ENCODE results near the gene FNDC8. TPM values are rescaled to one million over a fixed set of nuclear protein-coding genes. Genes with fewer than 3 reads are reported as not detected.
A peak's percentile ranks its signal among the peaks of the same experiment; 100 is the strongest.

The FNDC8 gene
- total RNA-seq, 4 donors from 2014 or later, result not detected

GRCh38 chr17:35082073-35082657 lies 39.2 kb upstream of the FNDC8 start:
- peak overlapping the region; percentile 16 to 58 (median 22) for H3K27ac ChIP-seq
- H3K4me1 ChIP-seq, result peaks cover 18 to 53% of the 10 kb centered on the region in 2 donors
- intact Hi-C loops (cut with DNase I), result no loop called here
- no peaks in the 10 kb centered on the region for H3K36me3 ChIP-seq
- no peak for TF ChIP-seq POLR2A (IDR thresholded peaks at IDR 0.05)
- TF ChIP-seq, protein P1, sequence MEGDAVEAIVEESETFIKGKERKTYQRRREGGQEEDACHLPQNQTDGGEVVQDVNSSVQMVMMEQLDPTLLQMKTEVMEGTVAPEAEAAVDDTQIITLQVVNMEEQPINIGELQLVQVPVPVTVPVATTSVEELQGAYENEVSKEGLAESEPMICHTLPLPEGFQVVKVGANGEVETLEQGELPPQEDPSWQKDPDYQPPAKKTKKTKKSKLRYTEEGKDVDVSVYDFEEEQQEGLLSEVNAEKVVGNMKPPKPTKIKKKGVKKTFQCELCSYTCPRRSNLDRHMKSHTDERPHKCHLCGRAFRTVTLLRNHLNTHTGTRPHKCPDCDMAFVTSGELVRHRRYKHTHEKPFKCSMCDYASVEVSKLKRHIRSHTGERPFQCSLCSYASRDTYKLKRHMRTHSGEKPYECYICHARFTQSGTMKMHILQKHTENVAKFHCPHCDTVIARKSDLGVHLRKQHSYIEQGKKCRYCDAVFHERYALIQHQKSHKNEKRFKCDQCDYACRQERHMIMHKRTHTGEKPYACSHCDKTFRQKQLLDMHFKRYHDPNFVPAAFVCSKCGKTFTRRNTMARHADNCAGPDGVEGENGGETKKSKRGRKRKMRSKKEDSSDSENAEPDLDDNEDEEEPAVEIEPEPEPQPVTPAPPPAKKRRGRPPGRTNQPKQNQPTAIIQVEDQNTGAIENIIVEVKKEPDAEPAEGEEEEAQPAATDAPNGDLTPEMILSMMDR (IDR thresholded peaks at IDR 0.05), result no peak
- no peaks in the 10 kb centered on the region for H3K27me3 ChIP-seq
- H3K9me3 ChIP-seq, result no peaks in the 10 kb centered on the region
- 58 to 67% methylated on average over 3 of the region's 3 CpGs for WGBS, 2 donors
- H3K4me3 ChIP-seq (replicated peaks in 1 of 3), result no peak overlapping the region
- DNase-seq, result no peak

DNA sequence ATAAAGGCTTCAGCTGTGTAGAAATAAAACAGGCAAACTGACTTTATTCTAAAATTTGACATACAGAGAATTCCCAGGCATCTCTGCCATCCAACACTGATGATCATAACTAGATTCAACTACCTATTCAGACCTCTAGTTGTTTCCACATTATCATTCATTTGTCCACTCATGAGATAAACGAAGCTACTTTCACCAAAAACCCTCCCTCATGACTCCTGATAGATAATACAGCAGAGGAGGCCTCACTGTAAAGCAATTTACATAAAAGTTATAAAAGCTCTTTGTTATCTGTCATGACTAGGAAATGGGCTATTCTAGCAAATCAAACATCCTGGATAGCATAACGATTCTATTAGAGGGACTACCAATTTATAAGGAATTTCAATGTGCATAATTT lies 38.3 kb upstream of the FNDC8 start:
- no peaks in the 10 kb centered on the region for H3K27me3 ChIP-seq
- H3K4me3 ChIP-seq (replicated peaks in 1 of 3), result no peak overlapping the region
- DNase-seq, result no peak
- peaks cover 27 to 47% of the 10 kb centered on the region in 2 donors for H3K4me1 ChIP-seq
- no peaks in the 10 kb centered on the region for H3K9me3 ChIP-seq
- 88 to 91% methylated on average over 2 of the region's 2 CpGs for WGBS, 2 donors
- H3K36me3 ChIP-seq, result no peaks in the 10 kb centered on the region
- TF ChIP-seq POLR2A (IDR thresholded peaks at IDR 0.05), result no peak
- TF ChIP-seq, protein P1 (IDR thresholded peaks at IDR 0.05), result no peak
- peak overlapping the region in 1 of 3 donors; percentile 58 for H3K27ac ChIP-seq
- intact Hi-C loops (cut with DNase I), result no loop called here

GRCh38 chr17:35084987-35085386 lies 36.4 kb upstream of the FNDC8 start:
- Histone ChIP-seq H3K27me3 (no peaks in the 10 kb centered on the region), H3K27ac (peak overlapping the region in 1 of 3 donors; percentile 39), H3K36me3 (no peaks in the 10 kb centered on the region), H3K4me3 (replicated peaks in 1 of 3) (no peak overlapping the region), H3K9me3 (no peaks in the 10 kb centered on the region), H3K4me1 (peaks cover 29 to 43% of the 10 kb centered on the region in 2 donors)
- DNase-seq, result no peak
- intact Hi-C loops (cut with DNase I), result no loop called here
- TF ChIP-seq, protein P1 (IDR thresholded peaks at IDR 0.05), result no peak
- TF ChIP-seq POLR2A (IDR thresholded peaks at IDR 0.05), result no peak
- 72 to 76% methylated on average over 2 of the region's 2 CpGs for WGBS, 2 donors

DNA sequence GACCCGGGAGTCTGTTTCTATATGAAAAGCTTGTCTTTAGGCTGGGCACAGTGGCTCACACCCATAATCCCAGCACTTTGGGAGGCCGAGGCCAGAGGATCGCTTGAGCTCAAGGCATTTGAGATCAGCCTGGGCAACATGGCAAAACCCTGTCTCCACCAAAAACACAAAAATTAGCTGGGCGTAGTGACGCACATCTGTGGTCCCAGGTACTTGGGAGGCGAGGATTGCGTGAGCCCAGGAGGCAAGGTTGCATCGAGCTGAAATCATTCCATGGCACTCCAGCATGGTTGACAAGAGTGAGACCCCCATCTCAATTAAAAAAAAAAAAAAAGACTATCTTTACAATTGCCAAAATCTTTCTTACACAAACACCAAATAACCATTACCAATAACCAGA lies 35.3 kb upstream of the FNDC8 start:
- WGBS, 2 donors, result 95 to 100% methylated on average over 8 of the region's 8 CpGs

More for the DNA sequence above, 35.3 kb upstream of the FNDC8 start:
- no peaks in the 10 kb centered on the region for H3K9me3 ChIP-seq
- peaks cover 29 to 32% of the 10 kb centered on the region in 2 donors for H3K4me1 ChIP-seq
- H3K4me3 ChIP-seq (replicated peaks in 1 of 3), result no peak overlapping the region
- intact Hi-C loops (cut with DNase I), result no loop called here
- H3K36me3 ChIP-seq, result no peaks in the 10 kb centered on the region
- peak overlapping the region in 1 of 3 donors; percentile 39 for H3K27ac ChIP-seq
- DNase-seq, result no peak
- H3K27me3 ChIP-seq, result no peaks in the 10 kb centered on the region
- TF ChIP-seq, protein P1 (IDR thresholded peaks at IDR 0.05), result no peak
- no peak for TF ChIP-seq POLR2A (IDR thresholded peaks at IDR 0.05)
